Gastroesophageal sphincter (tissue), 3 donors: ENCODE measurements around the gene TK2.

ENCODE experiments used
- POLR2A ChIP-seq, 2 donors: fragments of 450-650 bp; IDR thresholded peaks; one replicate each; pipeline ENCODE4 v1.6.1; 2017; ENCODE audit warnings: antibody characterized with exemption in 2 of 2, mild to moderate bottlenecking in 2 of 2, moderate library complexity in 1 of 2
- TF ChIP-seq, protein P1 (sequence below), 4 experiments: fragments of 200-600 bp in 2 of 4; fragments of 450-650 bp in 2 of 4; sonication (generic) in 1 of 4; IDR thresholded peaks; one replicate each; pipeline ENCODE4 v1.5.1; 2017 to 2019; ENCODE audit warnings: antibody characterized with exemption in 4 of 4, mild to moderate bottlenecking in 2 of 4, moderate library complexity in 2 of 4

GRCh38 chr16:66483689-66484452, 66.1 kb downstream of the TK2 start:
- TF ChIP-seq, protein P1, sequence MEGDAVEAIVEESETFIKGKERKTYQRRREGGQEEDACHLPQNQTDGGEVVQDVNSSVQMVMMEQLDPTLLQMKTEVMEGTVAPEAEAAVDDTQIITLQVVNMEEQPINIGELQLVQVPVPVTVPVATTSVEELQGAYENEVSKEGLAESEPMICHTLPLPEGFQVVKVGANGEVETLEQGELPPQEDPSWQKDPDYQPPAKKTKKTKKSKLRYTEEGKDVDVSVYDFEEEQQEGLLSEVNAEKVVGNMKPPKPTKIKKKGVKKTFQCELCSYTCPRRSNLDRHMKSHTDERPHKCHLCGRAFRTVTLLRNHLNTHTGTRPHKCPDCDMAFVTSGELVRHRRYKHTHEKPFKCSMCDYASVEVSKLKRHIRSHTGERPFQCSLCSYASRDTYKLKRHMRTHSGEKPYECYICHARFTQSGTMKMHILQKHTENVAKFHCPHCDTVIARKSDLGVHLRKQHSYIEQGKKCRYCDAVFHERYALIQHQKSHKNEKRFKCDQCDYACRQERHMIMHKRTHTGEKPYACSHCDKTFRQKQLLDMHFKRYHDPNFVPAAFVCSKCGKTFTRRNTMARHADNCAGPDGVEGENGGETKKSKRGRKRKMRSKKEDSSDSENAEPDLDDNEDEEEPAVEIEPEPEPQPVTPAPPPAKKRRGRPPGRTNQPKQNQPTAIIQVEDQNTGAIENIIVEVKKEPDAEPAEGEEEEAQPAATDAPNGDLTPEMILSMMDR (IDR thresholded peaks at IDR 0.05) = peak in 3 of 4 experiments; percentile 79 to 93 (median 84)
- TF ChIP-seq POLR2A (IDR thresholded peaks at IDR 0.05) = no peak
